Activated CD8-positive, alpha-beta memory T cell treated with anti-CD3 and anti-CD28 coated beads, Interleukin-2, amount 50 U/mL, for 1 hour (primary cell): ENCODE data around the gene C11orf87.

Source experiments
- DNase-seq: peaks from one replicate; pipeline ENCODE4 v3.0.0-alpha.2; 2020; ENCODE audit errors: extremely low read depth

C11orf87 gene

GRCh38 chr11:109421981-109422869 is at the start of gene C11orf87:
Gene C11orf87, plus strand, starts transcription at chr11:109422190. Its CDS starts 1,444 bp downstream, at chr11:109423634.
- DNase-seq, result no peak

DNA sequence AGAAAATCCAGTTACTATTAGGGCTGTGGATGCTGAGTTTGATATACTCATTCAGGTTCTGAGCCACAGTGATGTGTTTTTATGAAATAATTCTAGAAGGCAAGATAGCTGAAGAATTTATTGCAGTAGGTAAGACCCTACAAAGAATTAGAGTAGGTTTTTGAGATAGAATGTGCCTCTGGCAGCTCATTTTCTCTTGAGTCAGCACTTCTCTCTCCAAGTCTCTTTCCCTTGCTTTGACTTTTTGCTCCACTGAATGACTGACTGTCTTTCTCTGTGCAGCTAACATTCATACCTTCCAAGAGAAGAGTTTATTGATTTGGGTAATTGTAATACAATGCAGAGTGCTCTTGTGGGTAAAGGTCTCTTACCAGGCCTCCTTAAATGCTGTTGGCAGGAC is 48.0 kb upstream of the C11orf87 start:
- no peak for DNase-seq

GRCh38 chr11:109374441-109374840 is 47.5 kb upstream of the C11orf87 start:
- DNase-seq, result no peak

DNA sequence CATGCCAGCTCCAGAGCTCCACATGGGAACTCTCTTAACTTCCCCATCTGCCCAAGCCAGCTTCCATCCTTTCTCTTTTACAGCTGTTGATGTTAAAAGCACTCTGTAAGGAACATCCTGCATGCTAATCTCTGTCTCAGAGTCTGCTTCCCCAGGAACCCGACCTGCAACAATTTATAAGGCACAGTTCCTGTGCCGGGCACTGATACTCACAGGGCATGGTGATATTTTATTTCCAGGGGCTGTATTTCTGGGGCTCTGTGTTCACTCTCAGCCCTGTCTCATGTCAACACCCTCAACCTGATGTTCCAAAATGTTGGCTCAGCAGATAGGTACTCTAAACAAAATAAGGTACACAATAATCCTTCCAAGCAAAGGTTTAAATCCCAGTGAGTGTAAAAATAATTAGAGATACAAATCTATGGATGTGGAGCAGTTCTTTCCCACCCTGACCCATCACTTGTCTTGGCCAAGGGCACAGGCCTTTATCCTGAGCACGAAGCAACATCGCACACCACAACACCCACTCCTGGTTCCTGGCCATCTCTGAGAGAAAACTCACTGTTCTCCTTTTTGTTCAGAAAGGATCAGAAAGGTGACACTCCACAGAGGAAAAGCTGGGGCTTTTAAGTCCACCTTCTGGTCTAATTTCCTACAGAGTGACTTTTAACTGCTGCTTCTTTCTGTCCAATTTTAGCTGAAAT is 44.8 kb upstream of the C11orf87 start:
- DNase-seq, result no peak

DNA sequence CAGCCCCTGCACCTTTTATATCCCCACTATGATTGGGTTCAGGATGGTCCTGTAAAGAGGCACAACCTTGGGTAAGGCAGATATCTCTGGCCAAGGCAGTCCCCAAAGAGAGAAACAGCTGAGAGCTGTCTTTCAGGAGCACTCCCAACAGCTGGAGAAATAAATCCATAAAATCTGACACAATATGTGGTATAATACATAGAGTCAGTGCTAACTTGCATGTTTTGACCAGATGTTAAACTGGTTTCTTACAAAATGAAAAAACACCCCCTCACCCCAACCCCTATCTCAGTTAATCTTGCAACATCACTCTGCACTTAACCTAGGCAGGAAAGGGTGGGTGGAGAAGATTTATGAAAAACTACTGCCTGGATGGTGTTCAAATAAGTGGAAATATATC is 44.0 kb upstream of the C11orf87 start:
- no peak for DNase-seq

DNA sequence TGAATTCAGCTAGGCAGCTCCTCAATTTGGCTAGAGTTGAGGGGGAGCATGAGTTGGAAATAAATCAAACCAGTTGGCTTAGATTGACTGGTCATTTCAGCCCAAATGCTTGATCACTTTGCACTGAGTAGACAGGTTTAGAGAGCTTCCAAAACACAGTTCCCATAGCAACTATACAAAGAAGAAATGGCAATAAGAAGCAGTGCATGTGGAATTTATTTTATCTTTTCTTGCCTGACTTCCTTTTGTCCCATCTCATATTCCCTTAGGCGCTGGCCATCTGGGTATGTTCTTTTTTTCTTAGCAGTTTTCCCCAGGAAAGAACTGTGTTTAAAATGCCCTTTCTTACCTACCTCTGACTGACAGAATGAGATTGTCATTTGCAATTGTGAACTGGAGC is 38.7 kb upstream of the C11orf87 start:
- DNase-seq, result no peak

DNA sequence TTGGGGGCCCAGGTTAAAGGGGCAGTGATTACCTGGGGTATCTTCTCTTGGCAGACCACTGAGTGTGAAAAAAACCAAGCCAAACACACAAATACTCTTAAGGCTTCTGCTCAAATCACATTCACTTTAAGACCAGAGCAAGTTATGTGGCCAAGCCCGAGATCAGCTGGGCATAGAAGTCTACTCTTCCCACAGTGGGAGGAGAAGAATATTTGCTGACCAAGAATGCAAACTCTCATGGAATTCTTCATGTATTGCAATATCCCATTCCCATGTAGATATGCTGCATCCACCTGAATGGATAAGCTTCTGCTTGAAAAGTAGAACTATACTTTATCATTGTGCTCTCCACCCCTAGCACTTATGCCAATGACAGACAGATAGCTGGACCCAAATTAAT is 37.1 kb upstream of the C11orf87 start:
- no peak for DNase-seq

DNA sequence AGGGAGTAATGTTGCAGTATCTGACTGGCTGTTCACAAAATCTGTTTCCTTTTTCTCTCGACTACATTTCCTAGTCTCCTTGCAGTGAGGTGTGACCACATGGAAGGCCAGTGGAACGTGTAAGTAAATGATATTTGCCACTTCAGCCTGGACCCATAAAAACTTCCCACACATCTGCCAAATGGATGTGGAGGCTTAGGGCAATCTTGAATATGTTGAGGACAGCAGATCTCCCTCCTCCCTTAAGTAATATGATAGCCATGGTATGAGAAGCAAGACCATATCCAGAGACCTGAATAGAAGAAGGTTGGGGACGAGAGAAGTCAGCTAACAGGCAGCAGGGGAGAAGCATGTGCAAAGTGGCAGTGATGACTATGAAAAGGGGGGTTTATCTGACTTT is 33.0 kb upstream of the C11orf87 start:
- no peak for DNase-seq

GRCh38 chr11:109390752-109391151 is 31.2 kb upstream of the C11orf87 start:
- no peak for DNase-seq

- DNase-seq, result no peak
Observed at GRCh38 chr11:109401545-109401944, 20.4 kb upstream of the C11orf87 start.

GRCh38 chr11:109405671-109406070 is 16.3 kb upstream of the C11orf87 start:
- no peak for DNase-seq

- DNase-seq, result no peak
Observed at GRCh38 chr11:109416601-109417000, 5.4 kb upstream of the C11orf87 start.

DNA sequence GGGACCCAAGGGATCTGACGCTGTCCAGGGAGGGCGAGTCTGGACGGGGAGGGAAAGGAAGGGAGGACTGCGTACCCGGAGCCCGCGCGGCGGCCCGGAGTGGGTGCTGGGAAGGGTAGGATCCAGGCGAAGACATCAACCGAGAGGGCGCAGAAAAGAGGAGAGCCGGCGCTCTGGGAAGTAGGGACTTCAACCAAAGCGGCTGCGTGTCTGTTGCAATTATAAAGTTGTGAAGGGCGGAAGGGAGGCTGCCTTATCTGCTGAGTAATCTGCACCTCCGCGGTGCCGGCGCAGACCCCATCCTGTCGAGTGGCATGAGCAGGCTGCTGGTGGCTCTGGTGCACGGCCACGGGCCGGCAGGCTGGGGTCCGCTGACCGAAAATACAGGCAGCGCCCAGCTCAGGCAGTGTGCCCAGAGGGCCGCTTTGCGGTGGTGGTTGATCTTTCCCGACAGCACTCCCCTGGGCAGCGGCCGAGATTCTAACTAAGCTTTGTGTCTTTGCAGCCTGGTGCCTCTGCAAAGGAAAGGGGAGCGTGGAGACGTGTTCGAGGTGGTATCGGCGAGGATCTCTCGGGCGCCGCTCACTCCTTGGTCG is 978 bp downstream of the C11orf87 start:
- no peak for DNase-seq

DNA sequence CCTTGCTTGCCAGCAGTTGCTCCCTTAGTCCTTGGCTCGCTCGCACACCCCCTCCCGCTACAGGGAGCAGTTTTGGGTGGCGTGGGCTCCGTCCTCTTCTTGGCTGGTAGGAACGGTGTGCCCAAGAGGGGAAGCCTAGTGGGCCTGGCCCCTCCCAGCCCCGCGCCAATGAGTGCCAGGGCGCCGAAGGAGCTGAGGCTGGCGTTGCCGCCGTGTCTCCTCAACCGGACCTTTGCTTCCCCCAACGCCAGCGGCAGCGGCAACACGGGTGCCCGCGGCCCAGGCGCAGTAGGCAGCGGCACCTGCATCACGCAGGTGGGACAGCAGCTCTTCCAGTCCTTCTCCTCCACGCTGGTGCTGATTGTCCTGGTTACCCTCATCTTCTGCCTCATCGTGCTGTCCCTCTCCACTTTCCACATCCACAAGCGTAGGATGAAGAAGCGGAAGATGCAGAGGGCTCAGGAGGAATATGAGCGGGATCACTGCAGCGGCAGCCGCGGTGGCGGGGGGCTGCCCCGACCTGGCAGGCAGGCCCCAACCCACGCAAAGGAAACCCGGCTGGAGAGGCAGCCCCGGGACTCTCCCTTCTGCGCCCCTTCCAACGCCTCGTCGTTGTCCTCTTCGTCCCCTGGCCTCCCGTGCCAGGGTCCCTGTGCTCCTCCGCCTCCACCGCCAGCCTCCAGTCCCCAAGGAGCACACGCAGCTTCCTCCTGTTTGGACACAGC is 1.6 kb downstream of the C11orf87 start:
- no peak for DNase-seq

GRCh38 chr11:109424901-109425300 is 2.9 kb downstream of the C11orf87 start:
- no peak for DNase-seq

DNA sequence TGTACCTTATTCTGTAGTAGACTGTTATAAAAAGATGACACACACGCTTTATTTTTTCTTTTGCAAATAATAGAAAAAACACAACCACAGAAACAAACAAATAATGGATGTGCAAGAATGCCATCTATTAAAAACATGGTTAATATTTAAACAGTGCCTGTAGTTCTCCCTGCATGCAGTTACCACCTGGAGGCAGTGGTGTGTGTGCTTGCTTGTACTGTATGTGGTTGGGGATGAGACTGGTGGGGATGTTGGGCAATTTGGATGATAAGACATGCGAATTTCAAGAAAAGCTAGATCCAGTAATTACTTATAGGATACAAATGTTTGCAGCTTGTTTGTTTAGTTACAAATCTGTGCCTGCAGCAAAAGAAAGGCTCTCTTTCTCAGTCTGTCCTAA is 3.6 kb downstream of the C11orf87 start:
- no peak for DNase-seq

GRCh38 chr11:109426442-109427240 is 4.7 kb downstream of the C11orf87 start:
- DNase-seq, result no peak

DNA sequence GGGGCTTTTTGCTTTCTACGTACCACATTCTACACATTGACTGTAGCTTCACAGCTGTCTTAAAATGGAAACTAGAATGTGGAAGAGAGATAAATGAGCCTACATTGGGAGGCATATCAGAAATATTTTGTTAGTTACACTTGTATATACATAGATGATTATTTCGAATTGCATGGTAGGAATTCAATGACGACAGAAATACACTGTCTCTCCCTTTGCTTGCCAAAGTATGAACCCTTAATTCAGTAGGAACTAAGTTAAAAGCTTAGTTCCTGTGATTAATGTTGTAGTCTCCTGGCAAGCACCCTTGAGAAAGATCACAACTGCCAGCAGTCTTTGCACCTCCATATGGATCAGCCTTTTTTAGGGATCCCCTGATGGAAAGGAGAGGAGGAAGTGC is 10.1 kb downstream of the C11orf87 start:
- DNase-seq, result no peak

DNA sequence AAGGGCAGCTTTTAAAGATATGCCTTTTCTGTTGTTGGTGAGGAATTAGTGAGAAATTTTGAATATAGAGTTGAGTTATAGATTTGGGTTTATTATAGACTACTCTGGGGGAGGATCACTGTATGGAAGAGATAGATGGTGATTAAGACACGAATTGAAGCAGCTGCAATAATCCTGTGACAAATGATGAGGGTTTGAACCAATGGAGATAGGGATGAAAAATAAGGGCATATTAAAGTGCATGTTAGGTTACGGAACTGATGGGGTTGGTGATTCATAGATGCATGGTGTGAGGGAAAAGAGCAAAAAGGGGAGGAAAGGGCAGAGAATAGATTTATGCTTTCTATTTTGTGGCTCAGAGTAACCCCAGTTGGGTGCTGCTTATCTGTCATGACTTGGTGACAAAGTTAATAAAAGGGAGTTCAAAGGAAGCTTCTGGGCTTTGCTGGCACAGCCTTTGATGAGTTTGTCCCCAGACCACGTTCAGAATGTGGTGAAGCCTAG is 11.8 kb downstream of the C11orf87 start:
- no peak for DNase-seq

- no peak for DNase-seq
Observed at GRCh38 chr11:109435121-109435742, 13.2 kb downstream of the C11orf87 start.

GRCh38 chr11:109439684-109440083 is 17.7 kb downstream of the C11orf87 start:
- DNase-seq, result no peak
